Measurements from ENCODE around the gene MYO9B. TPM values are rescaled to one million over a fixed set of nuclear protein-coding genes. Genes with fewer than 3 reads are reported as not detected.

Gene MYO9B
- total RNA-seq, 1 experiment from 2014 or later = 74.6 TPM

DNA sequence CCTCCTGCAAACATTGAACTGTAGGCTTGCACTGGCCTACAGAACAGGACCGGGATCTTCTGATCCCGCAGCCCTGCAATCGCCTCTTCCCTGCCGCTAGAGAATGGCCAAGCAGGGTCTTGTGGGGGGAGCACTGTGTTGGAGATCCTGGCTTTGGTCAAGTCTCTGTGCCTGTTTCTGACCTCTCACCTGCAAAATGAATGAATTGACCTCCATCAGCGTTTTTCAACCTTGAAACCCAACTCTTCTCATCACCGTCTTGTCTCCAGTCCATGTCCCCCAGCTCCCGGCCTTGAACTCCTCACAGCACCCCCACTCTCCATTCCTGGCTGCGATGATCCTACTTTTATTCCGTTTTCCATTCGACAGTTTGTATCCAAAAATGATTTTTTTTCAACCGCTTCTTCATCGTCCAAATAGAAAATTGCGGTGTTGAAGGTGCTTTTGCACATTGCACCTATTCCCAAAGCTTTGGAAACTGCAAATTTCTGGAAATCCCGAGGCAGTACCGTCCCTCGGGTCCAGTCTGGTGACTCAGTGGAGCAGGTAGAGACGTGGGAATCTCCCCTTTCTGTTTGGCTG is 2.0 kb downstream of the MYO9B start:
- peaks cover 18 to 48% of the 10 kb centered on the region in 2 experiments for H3K4me1 ChIP-seq (ENCODE audit: control insufficient read depth in 1 of 2, insufficient read depth in 2 of 2, low read length in 2 of 2)
- no TSS peak for BruUV-seq (replicated peaks)
- no peak for ATAC-seq
- no peak for DNase-seq (ENCODE audit: low read depth, low spot score)
- peaks cover 95% of the 10 kb centered on the region for H3K79me2 ChIP-seq (ENCODE audit: insufficient read depth, low read length)
- H3K4me3 ChIP-seq (replicated peaks in 1 of 2; ENCODE audit: low read depth in 1 of 2, low read length in 2 of 2) = no peak overlapping the region
- ChIA-PET CTCF (no interaction called here), POLR2A (no interaction called here), RAD21 (ENCODE audit: low non-redundant PET in 1 of 2, low total read pairs in 2 of 2, uncharacterized antibody in 2 of 2, unreplicated experiment in 2 of 2) (no interaction called here)
- H3K27me3 ChIP-seq (ENCODE audit: insufficient read depth, low read length) = no peaks in the 10 kb centered on the region
- no peaks in the 10 kb centered on the region for H3K9me3 ChIP-seq (ENCODE audit: control insufficient read depth in 1 of 2, insufficient read depth in 1 of 2, low read depth in 1 of 2, low read length in 2 of 2)
- peak overlapping the region; percentile 87; the same call in 1 of the 2 replicates for H3K4me2 ChIP-seq (ENCODE audit: low read length)
- H4K20me1 ChIP-seq (ENCODE audit: insufficient read depth) = no peaks in the 10 kb centered on the region
- H3K36me3 ChIP-seq (ENCODE audit: control insufficient read depth in 1 of 2, insufficient read depth in 2 of 2, low read length in 2 of 2) = peaks cover 0 to 2% of the 10 kb centered on the region in 2 experiments; a peak in 1 of 4 replicates
- no peaks in the 10 kb centered on the region for H3K9me2 ChIP-seq (ENCODE audit: insufficient read depth)
- no peak overlapping the region for H2AFZ ChIP-seq (ENCODE audit: low read depth, low read length, poor library complexity, severe bottlenecking)
- no peak overlapping the region for H3K27ac ChIP-seq (ENCODE audit: low read depth, low read length)
- H3K9ac ChIP-seq (ENCODE audit: low read length) = no peak overlapping the region
- intact Hi-C loops (cut with micrococcal nuclease) = loop anchor here (5.0 kb wide), 1 partner anchor 150 kb away; the partner anchor contains the start of gene OCEL1
- TF ChIP-seq CBX3 (IDR thresholded peaks at IDR 0.05; ENCODE audit: low read depth) (no peak), CEBPB (IDR thresholded peaks at IDR 0.05; ENCODE audit: low read depth) (no peak)

DNA sequence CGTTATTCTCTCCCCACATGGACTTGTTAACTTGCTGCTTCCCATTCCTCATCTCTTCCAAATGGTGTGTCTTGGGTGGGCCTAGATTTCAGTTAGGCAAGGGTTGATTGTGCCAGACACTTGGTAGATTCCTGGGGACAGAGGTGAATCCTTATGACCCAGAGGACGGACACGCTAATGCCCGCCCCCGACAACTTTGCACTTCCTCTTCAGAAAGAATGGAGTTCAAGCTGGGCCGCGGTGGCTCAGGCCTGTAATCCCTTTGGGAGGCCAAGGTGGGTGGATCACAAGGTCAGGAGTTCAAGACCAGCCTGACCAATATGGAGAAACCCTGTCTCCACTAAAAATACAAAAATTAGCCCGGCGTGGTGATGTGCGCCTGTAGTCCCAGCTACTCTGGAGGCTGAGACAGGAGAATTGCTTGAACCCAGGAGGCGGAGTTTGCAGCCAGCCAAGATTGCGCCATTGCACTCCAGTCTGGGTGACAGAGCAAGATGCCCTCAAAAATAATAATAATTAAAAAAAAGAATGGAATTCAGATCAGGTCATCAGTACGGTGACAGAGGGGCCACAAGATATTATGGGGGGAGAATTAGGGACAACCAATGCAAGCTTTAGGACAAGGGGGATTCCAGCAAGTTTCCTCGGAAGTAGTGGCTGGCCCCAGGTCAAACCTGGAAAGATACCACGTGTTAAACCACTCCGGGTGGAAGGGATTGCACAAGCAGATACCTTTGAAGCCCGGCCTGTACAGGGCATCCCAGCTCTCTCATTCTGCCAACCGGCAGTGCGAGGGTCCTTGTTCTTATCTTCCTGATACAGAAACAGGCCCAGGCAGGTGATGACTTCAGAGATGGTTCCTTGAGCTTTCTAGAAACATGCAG is 2.7 kb downstream of the MYO9B start:
- peaks cover 95% of the 10 kb centered on the region for H3K79me2 ChIP-seq (ENCODE audit: insufficient read depth, low read length)
- H3K27me3 ChIP-seq (ENCODE audit: insufficient read depth, low read length) = no peaks in the 10 kb centered on the region
- peak overlapping the region; percentile 68 for H3K4me2 ChIP-seq (ENCODE audit: low read length)
- H3K9me2 ChIP-seq (ENCODE audit: insufficient read depth) = no peaks in the 10 kb centered on the region
- DNase-seq (ENCODE audit: low read depth, low spot score) (no peak), ATAC-seq (no peak)
- H3K27ac ChIP-seq (ENCODE audit: low read depth, low read length) = no peak overlapping the region
- no peaks in the 10 kb centered on the region for H4K20me1 ChIP-seq (ENCODE audit: insufficient read depth)
- no peak overlapping the region for H3K4me3 ChIP-seq (replicated peaks in 1 of 2; ENCODE audit: low read depth in 1 of 2, low read length in 2 of 2)
- ChIA-PET RAD21 (ENCODE audit: low non-redundant PET in 1 of 2, low total read pairs in 2 of 2, uncharacterized antibody in 2 of 2, unreplicated experiment in 2 of 2) (no interaction called here), POLR2A (no interaction called here), CTCF (no interaction called here)
- no peaks in the 10 kb centered on the region for H3K9me3 ChIP-seq (ENCODE audit: control insufficient read depth in 1 of 2, insufficient read depth in 1 of 2, low read depth in 1 of 2, low read length in 2 of 2)
- H2AFZ ChIP-seq (ENCODE audit: low read depth, low read length, poor library complexity, severe bottlenecking) = no peak overlapping the region
- peak overlapping the region; percentile 51; the same call in 1 of the 2 replicates for H3K9ac ChIP-seq (ENCODE audit: low read length)
- H3K36me3 ChIP-seq (ENCODE audit: control insufficient read depth in 1 of 2, insufficient read depth in 2 of 2, low read length in 2 of 2) = no peaks in the 10 kb centered on the region; a peak in 1 of 4 replicates
- no TSS peak for BruUV-seq (replicated peaks)
- intact Hi-C loops (cut with micrococcal nuclease) = loop anchor here (5.0 kb wide), 1 partner anchor 149 kb away; the partner anchor contains the start of gene OCEL1
- H3K4me1 ChIP-seq (ENCODE audit: control insufficient read depth in 1 of 2, insufficient read depth in 2 of 2, low read length in 2 of 2) = peaks cover 18 to 48% of the 10 kb centered on the region in 2 experiments
- TF ChIP-seq ZNF274 (IDR thresholded peaks at IDR 0.05; ENCODE audit: low read depth, low read length) (no peak), SP1 (IDR thresholded peaks at IDR 0.05; ENCODE audit: low read depth) (no peak), JUND (IDR thresholded peaks at IDR 0.05) (no peak), EGR1 (IDR thresholded peaks at IDR 0.05; ENCODE audit: low read depth) (no peak), CBX3 (IDR thresholded peaks at IDR 0.05; ENCODE audit: low read depth) (no peak), YY1 (IDR thresholded peaks at IDR 0.05; ENCODE audit: extremely low read depth, insufficient replicate concordance, low read depth, low read length) (no peak), POLR2A (IDR thresholded peaks at IDR 0.05; ENCODE audit: borderline replicate concordance, extremely low read depth, insufficient read depth, insufficient read length) (no peak), TCF7L2 (IDR thresholded peaks at IDR 0.05; ENCODE audit: borderline replicate concordance, extremely low read depth, insufficient read depth, insufficient read length) (no peak)
- TF ChIP-seq, protein P1, sequence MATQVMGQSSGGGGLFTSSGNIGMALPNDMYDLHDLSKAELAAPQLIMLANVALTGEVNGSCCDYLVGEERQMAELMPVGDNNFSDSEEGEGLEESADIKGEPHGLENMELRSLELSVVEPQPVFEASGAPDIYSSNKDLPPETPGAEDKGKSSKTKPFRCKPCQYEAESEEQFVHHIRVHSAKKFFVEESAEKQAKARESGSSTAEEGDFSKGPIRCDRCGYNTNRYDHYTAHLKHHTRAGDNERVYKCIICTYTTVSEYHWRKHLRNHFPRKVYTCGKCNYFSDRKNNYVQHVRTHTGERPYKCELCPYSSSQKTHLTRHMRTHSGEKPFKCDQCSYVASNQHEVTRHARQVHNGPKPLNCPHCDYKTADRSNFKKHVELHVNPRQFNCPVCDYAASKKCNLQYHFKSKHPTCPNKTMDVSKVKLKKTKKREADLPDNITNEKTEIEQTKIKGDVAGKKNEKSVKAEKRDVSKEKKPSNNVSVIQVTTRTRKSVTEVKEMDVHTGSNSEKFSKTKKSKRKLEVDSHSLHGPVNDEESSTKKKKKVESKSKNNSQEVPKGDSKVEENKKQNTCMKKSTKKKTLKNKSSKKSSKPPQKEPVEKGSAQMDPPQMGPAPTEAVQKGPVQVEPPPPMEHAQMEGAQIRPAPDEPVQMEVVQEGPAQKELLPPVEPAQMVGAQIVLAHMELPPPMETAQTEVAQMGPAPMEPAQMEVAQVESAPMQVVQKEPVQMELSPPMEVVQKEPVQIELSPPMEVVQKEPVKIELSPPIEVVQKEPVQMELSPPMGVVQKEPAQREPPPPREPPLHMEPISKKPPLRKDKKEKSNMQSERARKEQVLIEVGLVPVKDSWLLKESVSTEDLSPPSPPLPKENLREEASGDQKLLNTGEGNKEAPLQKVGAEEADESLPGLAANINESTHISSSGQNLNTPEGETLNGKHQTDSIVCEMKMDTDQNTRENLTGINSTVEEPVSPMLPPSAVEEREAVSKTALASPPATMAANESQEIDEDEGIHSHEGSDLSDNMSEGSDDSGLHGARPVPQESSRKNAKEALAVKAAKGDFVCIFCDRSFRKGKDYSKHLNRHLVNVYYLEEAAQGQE (IDR thresholded peaks at IDR 0.05; ENCODE audit: low read depth) = no peak
- TF ChIP-seq, protein P2, sequence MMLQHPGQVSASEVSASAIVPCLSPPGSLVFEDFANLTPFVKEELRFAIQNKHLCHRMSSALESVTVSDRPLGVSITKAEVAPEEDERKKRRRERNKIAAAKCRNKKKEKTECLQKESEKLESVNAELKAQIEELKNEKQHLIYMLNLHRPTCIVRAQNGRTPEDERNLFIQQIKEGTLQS (IDR thresholded peaks at IDR 0.05) = no peak
- TF ChIP-seq, protein P3, sequence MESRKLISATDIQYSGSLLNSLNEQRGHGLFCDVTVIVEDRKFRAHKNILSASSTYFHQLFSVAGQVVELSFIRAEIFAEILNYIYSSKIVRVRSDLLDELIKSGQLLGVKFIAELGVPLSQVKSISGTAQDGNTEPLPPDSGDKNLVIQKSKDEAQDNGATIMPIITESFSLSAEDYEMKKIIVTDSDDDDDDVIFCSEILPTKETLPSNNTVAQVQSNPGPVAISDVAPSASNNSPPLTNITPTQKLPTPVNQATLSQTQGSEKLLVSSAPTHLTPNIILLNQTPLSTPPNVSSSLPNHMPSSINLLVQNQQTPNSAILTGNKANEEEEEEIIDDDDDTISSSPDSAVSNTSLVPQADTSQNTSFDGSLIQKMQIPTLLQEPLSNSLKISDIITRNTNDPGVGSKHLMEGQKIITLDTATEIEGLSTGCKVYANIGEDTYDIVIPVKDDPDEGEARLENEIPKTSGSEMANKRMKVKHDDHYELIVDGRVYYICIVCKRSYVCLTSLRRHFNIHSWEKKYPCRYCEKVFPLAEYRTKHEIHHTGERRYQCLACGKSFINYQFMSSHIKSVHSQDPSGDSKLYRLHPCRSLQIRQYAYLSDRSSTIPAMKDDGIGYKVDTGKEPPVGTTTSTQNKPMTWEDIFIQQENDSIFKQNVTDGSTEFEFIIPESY (IDR thresholded peaks at IDR 0.05; ENCODE audit: extremely low read depth, insufficient replicate concordance, low read length) = no peak

Data from HCT116 (cell line).